ENCODE measurements around the gene CACNA2D2.
A peak's percentile ranks its signal among the peaks of the same experiment; 100 is the strongest.

CACNA2D2 gene

GRCh38 chr3:50369012-50369670, 134.3 kb downstream of the CACNA2D2 start:
- no peak for DNase-seq (ENCODE audit: low spot score)

- no peak for DNase-seq (ENCODE audit: low spot score)
These were observed 137.6 kb downstream of the CACNA2D2 start for GRCh38 chr3:50365842-50366220.

GRCh38 chr3:50365080-50365841, 138.2 kb downstream of the CACNA2D2 start:
- peak; percentile 97 for DNase-seq (ENCODE audit: low spot score)

- no peak for DNase-seq (ENCODE audit: low spot score)
These were observed 138.8 kb downstream of the CACNA2D2 start for GRCh38 chr3:50364573-50365079.

GRCh38 chr3:50359760-50360110, 143.7 kb downstream of the CACNA2D2 start:
- no peak for DNase-seq (ENCODE audit: low spot score)

- DNase-seq (ENCODE audit: low spot score): peak; percentile 95
These were observed 144.3 kb downstream of the CACNA2D2 start, which contains the start of gene TMEM115 for GRCh38 chr3:50358911-50359759. TSS of gene TMEM115 (minus strand) at chr3:50359521. CDS start at chr3:50359063, 458 bp downstream.

GRCh38 chr3:50358355-50358910, 145.0 kb downstream of the CACNA2D2 start:
- DNase-seq (ENCODE audit: low spot score): no peak

GRCh38 chr3:50357481-50357880, 146.0 kb downstream of the CACNA2D2 start:
- no peak for DNase-seq (ENCODE audit: low spot score)

GRCh38 chr3:50356553-50356952, 146.9 kb downstream of the CACNA2D2 start:
- DNase-seq (ENCODE audit: low spot score): no peak

GRCh38 chr3:50355829-50356552, 147.4 kb downstream of the CACNA2D2 start:
- DNase-seq (ENCODE audit: low spot score): no peak

- DNase-seq (ENCODE audit: low spot score): no peak
These were observed 148.6 kb downstream of the CACNA2D2 start for GRCh38 chr3:50354850-50355249.

- DNase-seq (ENCODE audit: low spot score): no peak
These were observed 149.2 kb downstream of the CACNA2D2 start for GRCh38 chr3:50354186-50354764.

- no peak for DNase-seq (ENCODE audit: low spot score)
These were observed 150.0 kb downstream of the CACNA2D2 start for GRCh38 chr3:50353245-50354004.

- DNase-seq (ENCODE audit: low spot score): no peak
These were observed 150.7 kb downstream of the CACNA2D2 start for GRCh38 chr3:50352781-50353180.

- DNase-seq (ENCODE audit: low spot score): no peak
These were observed 152.1 kb downstream of the CACNA2D2 start for GRCh38 chr3:50351323-50351697.

GRCh38 chr3:50350527-50351322, 152.7 kb downstream of the CACNA2D2 start, which contains the start of the genes CYB561D2 and NPRL2:
TSS of gene CYB561D2 (plus strand) at chr3:50350862. CDS start at chr3:50351434, 572 bp downstream.
TSS of gene NPRL2 (minus strand) at chr3:50350775. CDS start at chr3:50350652, 123 bp downstream.
- DNase-seq (ENCODE audit: low spot score): peak; percentile 97

- DNase-seq (ENCODE audit: low spot score): no peak
These were observed 153.3 kb downstream of the CACNA2D2 start for GRCh38 chr3:50350213-50350526.

GRCh38 chr3:50347187-50347813, 156.1 kb downstream of the CACNA2D2 start:
- peak; percentile 75 for DNase-seq (ENCODE audit: low spot score)

Measured in germinal center (tissue), 1 donor.